ENCODE measurements around the gene RAD54L.

RAD54L gene

DNA sequence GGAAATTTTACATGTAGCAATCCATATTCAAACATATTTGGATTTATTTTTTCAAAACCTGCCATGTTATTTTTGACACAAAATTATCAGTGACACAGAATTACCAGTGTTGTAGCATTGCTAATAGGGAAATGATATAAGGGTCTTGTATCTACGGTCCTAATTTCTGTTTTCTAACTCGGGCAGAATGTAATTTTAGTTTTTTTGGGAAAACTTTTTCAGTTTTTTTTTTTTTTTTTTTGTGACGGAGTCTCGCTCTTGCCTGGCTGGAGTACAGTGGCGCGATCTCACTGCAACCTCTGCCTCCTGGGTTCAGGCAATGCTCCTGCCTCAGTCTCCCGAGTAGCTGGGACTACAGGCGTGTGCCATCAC, 58.6 kb downstream of the RAD54L start:
- H3F3A ChIP-seq (ENCODE audit: insufficient read depth), result peaks cover 9% of the 10 kb centered on the region; the same call in 1 of the 2 replicates
- TF ChIP-seq EZH2phosphoT487 (conservative IDR thresholded peaks at IDR 0.05; ENCODE audit: low read length), result no peak
- TF ChIP-seq, protein P1, sequence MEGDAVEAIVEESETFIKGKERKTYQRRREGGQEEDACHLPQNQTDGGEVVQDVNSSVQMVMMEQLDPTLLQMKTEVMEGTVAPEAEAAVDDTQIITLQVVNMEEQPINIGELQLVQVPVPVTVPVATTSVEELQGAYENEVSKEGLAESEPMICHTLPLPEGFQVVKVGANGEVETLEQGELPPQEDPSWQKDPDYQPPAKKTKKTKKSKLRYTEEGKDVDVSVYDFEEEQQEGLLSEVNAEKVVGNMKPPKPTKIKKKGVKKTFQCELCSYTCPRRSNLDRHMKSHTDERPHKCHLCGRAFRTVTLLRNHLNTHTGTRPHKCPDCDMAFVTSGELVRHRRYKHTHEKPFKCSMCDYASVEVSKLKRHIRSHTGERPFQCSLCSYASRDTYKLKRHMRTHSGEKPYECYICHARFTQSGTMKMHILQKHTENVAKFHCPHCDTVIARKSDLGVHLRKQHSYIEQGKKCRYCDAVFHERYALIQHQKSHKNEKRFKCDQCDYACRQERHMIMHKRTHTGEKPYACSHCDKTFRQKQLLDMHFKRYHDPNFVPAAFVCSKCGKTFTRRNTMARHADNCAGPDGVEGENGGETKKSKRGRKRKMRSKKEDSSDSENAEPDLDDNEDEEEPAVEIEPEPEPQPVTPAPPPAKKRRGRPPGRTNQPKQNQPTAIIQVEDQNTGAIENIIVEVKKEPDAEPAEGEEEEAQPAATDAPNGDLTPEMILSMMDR (IDR thresholded peaks at IDR 0.05; ENCODE audit: insufficient read depth, low read length, poor library complexity, severe bottlenecking), result no peak
- no peaks in the 10 kb centered on the region for H3K9me2 ChIP-seq (replicated peaks; ENCODE audit: insufficient read depth, low read length)
- no peaks in the 10 kb centered on the region for H3K27me3 ChIP-seq (ENCODE audit: low read length)
- H3K4me3 ChIP-seq (ENCODE audit: insufficient read depth, low read length, poor library complexity, severe bottlenecking), result peak overlapping the region; percentile 79
- H3K9me3 ChIP-seq (ENCODE audit: insufficient read depth, low read length), result no peaks in the 10 kb centered on the region
- H3K36me3 ChIP-seq (ENCODE audit: low read length), result peaks cover 31% of the 10 kb centered on the region
- H4K20me1 ChIP-seq (ENCODE audit: low read depth, low read length), result peaks cover 15% of the 10 kb centered on the region; the same call in 1 of the 2 replicates
- H3K4me2 ChIP-seq (ENCODE audit: low read depth, low read length, poor library complexity, severe bottlenecking), result peak overlapping the region; percentile 99
- peak overlapping the region; percentile 56 for H3K27ac ChIP-seq (ENCODE audit: low read depth, low read length)
- peak overlapping the region; percentile 76 for H3K9ac ChIP-seq (ENCODE audit: low read length)
- H3K79me2 ChIP-seq (ENCODE audit: insufficient read depth, low read length), result peaks cover 84% of the 10 kb centered on the region
- no peak overlapping the region for H2AFZ ChIP-seq (ENCODE audit: low read depth, low read length, severe bottlenecking)

DNA sequence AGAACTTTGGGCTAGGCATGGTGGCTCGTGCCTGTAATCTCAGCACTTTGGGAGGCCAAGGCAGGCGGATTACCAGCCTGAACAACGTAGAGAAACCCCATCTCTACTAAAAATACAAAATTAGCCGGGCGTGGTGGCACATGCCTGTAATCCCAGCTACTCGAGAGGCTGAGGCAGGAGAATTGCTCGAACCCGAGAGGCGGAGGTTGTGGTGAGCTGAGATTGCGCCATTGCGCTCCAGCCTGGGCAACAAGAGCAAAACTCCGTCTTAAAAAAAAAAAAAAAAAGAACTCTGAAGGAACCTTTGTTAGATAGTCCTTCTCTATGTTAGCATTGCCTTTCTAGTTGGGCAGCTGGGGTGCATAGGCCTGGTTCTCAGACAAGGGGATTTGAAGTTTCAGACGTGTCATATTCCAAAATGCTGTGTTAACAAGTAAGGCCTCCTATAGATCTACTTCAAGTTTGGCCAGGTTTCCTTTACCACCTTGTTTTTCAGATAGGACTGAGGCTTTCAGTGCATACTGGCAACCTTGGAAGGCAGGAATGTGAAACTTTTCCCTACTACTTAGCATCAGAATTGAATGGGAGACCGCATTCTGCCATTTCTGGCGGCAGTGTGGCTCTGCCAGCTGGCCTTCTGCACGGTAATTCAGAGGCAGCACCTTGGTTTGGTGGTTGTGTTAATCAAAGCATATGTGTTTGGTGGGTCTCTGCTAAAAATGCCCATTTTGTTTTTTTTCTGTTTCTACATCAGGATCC, 62.0 kb downstream of the RAD54L start:
- Histone ChIP-seq H3K27me3 (ENCODE audit: low read length) (no peaks in the 10 kb centered on the region), H3K9me2 (replicated peaks; ENCODE audit: insufficient read depth, low read length) (no peaks in the 10 kb centered on the region), H3K9ac (ENCODE audit: low read length) (no peak overlapping the region), H2AFZ (ENCODE audit: low read depth, low read length, severe bottlenecking) (no peak overlapping the region), H3K36me3 (ENCODE audit: low read length) (peaks cover 46% of the 10 kb centered on the region), H3K9me3 (ENCODE audit: insufficient read depth, low read length) (no peaks in the 10 kb centered on the region), H3K4me2 (ENCODE audit: low read depth, low read length, poor library complexity, severe bottlenecking) (no peak overlapping the region), H4K20me1 (ENCODE audit: low read depth, low read length) (peaks cover 15% of the 10 kb centered on the region; the same call in 1 of the 2 replicates), H3K79me2 (ENCODE audit: insufficient read depth, low read length) (peaks cover 57% of the 10 kb centered on the region), H3K4me3 (ENCODE audit: insufficient read depth, low read length, poor library complexity, severe bottlenecking) (no peak overlapping the region), H3F3A (ENCODE audit: insufficient read depth) (peaks cover 14% of the 10 kb centered on the region), H3K27ac (ENCODE audit: low read depth, low read length) (no peak overlapping the region)
- TF ChIP-seq, protein P1 (IDR thresholded peaks at IDR 0.05; ENCODE audit: insufficient read depth, low read length, poor library complexity, severe bottlenecking), result no peak
- no peak for TF ChIP-seq EZH2phosphoT487 (conservative IDR thresholded peaks at IDR 0.05; ENCODE audit: low read length)

DNA sequence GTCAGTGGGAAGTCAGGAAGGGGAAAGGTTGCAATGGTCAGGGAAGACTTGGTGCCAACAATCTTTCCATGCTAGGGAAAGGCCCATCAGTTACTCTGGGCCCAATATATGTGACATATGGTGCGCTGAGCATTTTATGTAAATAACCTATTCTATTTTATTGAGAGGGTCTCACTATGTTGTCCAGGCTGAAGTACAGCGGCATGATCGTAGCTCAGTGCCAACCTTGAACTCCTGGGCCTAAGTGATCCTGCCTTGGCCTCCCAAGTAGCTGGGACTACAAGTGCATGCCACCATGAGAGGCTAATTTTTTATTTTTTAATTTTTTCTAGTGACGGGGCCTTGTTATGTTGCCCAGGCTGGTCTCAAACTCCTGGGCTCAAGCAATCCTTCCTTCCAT, 62.8 kb downstream of the RAD54L start:
- Histone ChIP-seq H3K36me3 (ENCODE audit: low read length) (peaks cover 44% of the 10 kb centered on the region), H3F3A (ENCODE audit: insufficient read depth) (peaks cover 17% of the 10 kb centered on the region), H3K9me2 (replicated peaks; ENCODE audit: insufficient read depth, low read length) (no peaks in the 10 kb centered on the region), H3K4me2 (ENCODE audit: low read depth, low read length, poor library complexity, severe bottlenecking) (no peak overlapping the region), H4K20me1 (ENCODE audit: low read depth, low read length) (peaks cover 15% of the 10 kb centered on the region; the same call in 1 of the 2 replicates), H3K9ac (ENCODE audit: low read length) (no peak overlapping the region), H3K79me2 (ENCODE audit: insufficient read depth, low read length) (peaks cover 50% of the 10 kb centered on the region), H3K27ac (ENCODE audit: low read depth, low read length) (no peak overlapping the region), H3K9me3 (ENCODE audit: insufficient read depth, low read length) (no peaks in the 10 kb centered on the region), H3K4me3 (ENCODE audit: insufficient read depth, low read length, poor library complexity, severe bottlenecking) (no peak overlapping the region), H3K27me3 (ENCODE audit: low read length) (no peaks in the 10 kb centered on the region), H2AFZ (ENCODE audit: low read depth, low read length, severe bottlenecking) (no peak overlapping the region)
- TF ChIP-seq, protein P1 (IDR thresholded peaks at IDR 0.05; ENCODE audit: insufficient read depth, low read length, poor library complexity, severe bottlenecking), result no peak
